ENCODE measurements around the gene FNBP1. TPM values are rescaled to one million over a fixed set of nuclear protein-coding genes. Genes with fewer than 3 reads are reported as not detected.
"Not testable (repeated sequence)": the region's sequence is repeated elsewhere in the genome, so short reads cannot be mapped to it uniquely, and the experiment has no call there.

FNBP1 gene
- total RNA-seq, 2 experiments from 2014 or later = 198 TPM

- no peaks in the 10 kb centered on the region for H3K27me3 Mint-ChIP-seq
- peaks cover 82% of the 10 kb centered on the region for H3K4me1 Mint-ChIP-seq
- H3K4me3 Mint-ChIP-seq = no peak overlapping the region
- H3K9me3 Mint-ChIP-seq = peaks cover 8% of the 10 kb centered on the region
- H3K36me3 Mint-ChIP-seq = peaks cover 67% of the 10 kb centered on the region
- DNase-seq = no peak
- H3K27ac Mint-ChIP-seq = peak overlapping the region; percentile 85
These were observed 22.4 kb downstream of the FNBP1 start for GRCh38 chr9:130020618-130021017.

DNA sequence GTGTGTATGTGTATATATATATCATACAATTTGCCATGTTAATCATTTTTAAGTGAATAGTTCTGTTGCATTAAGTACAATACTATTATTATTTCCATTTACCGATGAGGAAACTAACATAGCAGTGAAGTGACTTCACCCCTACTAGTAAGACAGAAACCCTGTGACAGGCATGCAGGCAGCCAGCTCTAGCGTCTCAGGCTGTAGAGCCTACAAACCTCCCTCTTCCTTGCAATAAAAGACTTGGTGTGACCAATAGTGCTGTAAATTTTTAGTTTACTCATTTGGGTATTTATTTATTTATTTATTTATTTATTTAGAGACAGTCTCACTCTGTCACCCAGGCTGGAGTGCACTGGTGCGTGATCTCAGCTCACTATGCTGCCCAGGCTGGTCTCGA is 24.7 kb downstream of the FNBP1 start:
- Mint-ChIP-seq H3K27me3 (no peaks in the 10 kb centered on the region), H3K4me1 (peaks cover 70% of the 10 kb centered on the region), H3K27ac (peak overlapping the region; percentile 96), H3K4me3 (no peak overlapping the region), H3K9me3 (peaks cover 9% of the 10 kb centered on the region), H3K36me3 (peaks cover 58% of the 10 kb centered on the region)
- DNase-seq = no peak

GRCh38 chr9:130017510-130017909 is 25.5 kb downstream of the FNBP1 start:
- not testable (repeated sequence) for H3K27me3 Mint-ChIP-seq, H3K9me3 Mint-ChIP-seq, DNase-seq, H3K4me3 Mint-ChIP-seq
- Mint-ChIP-seq H3K27ac (peak overlapping the region; percentile 96), H3K4me1 (peaks cover 68% of the 10 kb centered on the region), H3K36me3 (peaks cover 61% of the 10 kb centered on the region)

GRCh38 chr9:130017076-130017475 is 25.9 kb downstream of the FNBP1 start:
- Mint-ChIP-seq H3K4me1 (peaks cover 68% of the 10 kb centered on the region), H3K27ac (peak overlapping the region; percentile 96), H3K4me3 (peak overlapping the region; percentile 37), H3K27me3 (no peaks in the 10 kb centered on the region), H3K9me3 (peaks cover 9% of the 10 kb centered on the region), H3K36me3 (peaks cover 62% of the 10 kb centered on the region)
- no peak for DNase-seq

GRCh38 chr9:130015353-130016019 is 27.5 kb downstream of the FNBP1 start:
- no peak overlapping the region for H3K4me3 Mint-ChIP-seq
- H3K27ac Mint-ChIP-seq = no peak overlapping the region

DNA sequence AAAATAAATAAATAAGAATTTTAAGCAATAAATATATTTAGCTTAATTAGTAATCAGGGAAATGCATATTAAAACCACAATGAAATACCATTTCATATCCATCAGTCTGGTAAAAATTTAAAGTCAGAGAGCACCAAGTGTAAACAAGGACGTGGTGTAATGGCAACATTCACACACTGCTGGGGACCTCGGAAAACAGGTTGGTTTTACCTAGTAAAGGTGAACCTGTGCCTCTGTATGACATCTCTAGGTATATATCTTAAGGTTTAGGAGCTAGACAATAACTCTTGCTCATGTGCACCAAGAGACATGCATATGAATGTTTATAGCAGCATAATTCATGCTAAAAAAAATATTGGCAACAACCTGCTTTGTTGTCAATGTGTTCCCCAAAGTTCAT is 29.7 kb downstream of the FNBP1 start:
- DNase-seq = no peak
- Mint-ChIP-seq H3K4me3 (no peak overlapping the region), H3K4me1 (peaks cover 71% of the 10 kb centered on the region), H3K27me3 (no peaks in the 10 kb centered on the region), H3K9me3 (peaks cover 14% of the 10 kb centered on the region), H3K36me3 (peaks cover 67% of the 10 kb centered on the region), H3K27ac (peak overlapping the region; percentile 45)

More at GRCh38 chr9:130015353-130016019, 27.5 kb downstream of the FNBP1 start:
- H3K36me3 Mint-ChIP-seq = peaks cover 66% of the 10 kb centered on the region
- DNase-seq = no peak
- H3K4me1 Mint-ChIP-seq = peaks cover 67% of the 10 kb centered on the region
- H3K27me3 Mint-ChIP-seq = no peaks in the 10 kb centered on the region
- H3K9me3 Mint-ChIP-seq = peaks cover 14% of the 10 kb centered on the region

DNA sequence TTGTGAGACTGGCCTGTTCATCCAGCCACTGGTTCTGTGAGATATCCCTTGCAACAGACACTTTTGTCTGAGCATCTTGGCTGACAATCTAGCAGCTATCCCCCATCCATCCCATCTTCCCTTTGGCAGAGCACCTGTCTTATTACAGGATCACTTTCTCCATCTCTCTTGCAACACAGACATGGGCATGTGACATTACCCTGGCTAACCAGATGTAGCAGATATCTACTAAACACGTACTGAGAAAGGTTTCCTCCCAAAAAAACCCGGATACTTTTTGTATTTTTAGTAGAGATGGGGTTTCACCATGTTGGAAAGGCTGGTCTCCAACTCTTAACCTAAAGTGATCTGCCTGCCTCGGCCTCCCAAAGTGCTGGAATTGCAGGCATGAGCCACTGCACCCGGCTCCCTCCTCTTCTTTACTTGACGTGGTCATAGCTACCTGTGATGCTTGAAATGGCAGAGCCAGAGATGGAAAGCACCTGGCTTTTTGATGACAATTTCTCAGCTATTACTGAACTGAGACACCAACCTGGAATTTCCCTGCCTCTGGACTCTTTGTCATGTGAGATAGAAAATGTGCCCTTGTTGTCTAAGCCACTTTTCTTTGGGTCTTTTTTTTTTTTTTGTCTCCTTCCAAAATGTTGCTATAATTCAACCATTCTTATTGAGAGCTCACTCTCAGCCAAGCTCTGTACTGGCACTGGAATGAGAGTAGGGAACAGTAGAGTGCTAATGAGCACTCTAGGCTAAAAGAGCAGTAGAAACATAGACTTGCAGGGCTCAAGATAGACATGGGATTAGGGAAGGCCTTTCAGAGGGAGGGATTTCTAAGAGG is 32.6 kb downstream of the FNBP1 start:
- H3K27me3 Mint-ChIP-seq = no peaks in the 10 kb centered on the region
- peaks cover 61% of the 10 kb centered on the region for H3K36me3 Mint-ChIP-seq
- H3K4me3 Mint-ChIP-seq = peak overlapping the region; percentile 27
- peak; percentile 47 for DNase-seq
- H3K4me1 Mint-ChIP-seq = peaks cover 68% of the 10 kb centered on the region
- H3K9me3 Mint-ChIP-seq = peaks cover 6% of the 10 kb centered on the region
- H3K27ac Mint-ChIP-seq = peak overlapping the region; percentile 90

DNA sequence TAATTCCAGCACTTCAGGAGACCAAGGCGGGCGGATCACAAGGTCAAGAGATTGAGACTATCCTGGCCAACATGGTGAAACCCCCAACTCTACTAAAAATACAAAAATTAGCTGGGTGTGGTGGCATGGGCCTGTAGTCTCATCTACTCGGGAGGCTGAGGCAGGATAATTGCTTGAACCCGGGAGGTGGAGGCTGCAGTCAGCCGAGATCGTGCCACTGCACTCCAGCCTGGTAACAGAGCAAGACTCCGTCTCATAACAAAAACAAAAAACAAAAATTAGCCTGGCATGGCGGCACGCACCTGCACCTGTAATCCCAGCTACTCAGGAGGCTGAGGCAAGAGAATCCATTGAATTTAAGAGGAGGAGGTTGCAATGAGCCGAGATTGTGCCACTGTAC is 33.4 kb downstream of the FNBP1 start:
- H3K36me3 Mint-ChIP-seq = peaks cover 59% of the 10 kb centered on the region
- peak overlapping the region; percentile 90 for H3K27ac Mint-ChIP-seq
- H3K4me1 Mint-ChIP-seq = peaks cover 68% of the 10 kb centered on the region

GRCh38 chr9:130008538-130008937 is 34.5 kb downstream of the FNBP1 start:
- Mint-ChIP-seq H3K27ac (peak overlapping the region; percentile 86), H3K4me1 (peaks cover 70% of the 10 kb centered on the region), H3K9me3 (peaks cover 5% of the 10 kb centered on the region), H3K36me3 (peaks cover 56% of the 10 kb centered on the region), H3K4me3 (peak overlapping the region; percentile 0), H3K27me3 (no peaks in the 10 kb centered on the region)
- no peak for DNase-seq

More for the DNA sequence above, 33.4 kb downstream of the FNBP1 start:
- not testable (repeated sequence) for H3K4me3 Mint-ChIP-seq, H3K9me3 Mint-ChIP-seq, H3K27me3 Mint-ChIP-seq, DNase-seq

DNA sequence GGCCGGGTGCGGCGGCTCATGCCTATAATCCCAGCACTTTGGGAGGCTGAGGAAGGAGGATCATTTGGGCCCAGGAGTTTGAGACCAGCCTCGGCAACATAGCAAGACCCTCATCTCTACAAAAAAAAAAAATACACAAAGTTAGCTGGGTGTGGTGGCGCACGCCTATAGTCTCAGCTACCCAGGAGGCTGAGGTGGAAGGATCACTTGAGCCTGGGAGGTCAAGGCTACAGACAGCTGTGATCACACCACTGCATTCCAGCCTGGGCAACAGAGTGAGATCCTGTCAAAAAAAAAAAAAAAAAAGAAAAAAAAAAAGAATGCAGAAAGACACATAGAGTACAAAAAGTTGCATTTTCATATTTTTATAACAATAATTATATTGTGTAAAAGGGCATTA is 36.0 kb downstream of the FNBP1 start:
- Mint-ChIP-seq H3K4me1 (peaks cover 65% of the 10 kb centered on the region), H3K27ac (peak overlapping the region; percentile 87), H3K36me3 (peaks cover 57% of the 10 kb centered on the region)
- not testable (repeated sequence) for DNase-seq, H3K9me3 Mint-ChIP-seq, H3K27me3 Mint-ChIP-seq, H3K4me3 Mint-ChIP-seq

DNA sequence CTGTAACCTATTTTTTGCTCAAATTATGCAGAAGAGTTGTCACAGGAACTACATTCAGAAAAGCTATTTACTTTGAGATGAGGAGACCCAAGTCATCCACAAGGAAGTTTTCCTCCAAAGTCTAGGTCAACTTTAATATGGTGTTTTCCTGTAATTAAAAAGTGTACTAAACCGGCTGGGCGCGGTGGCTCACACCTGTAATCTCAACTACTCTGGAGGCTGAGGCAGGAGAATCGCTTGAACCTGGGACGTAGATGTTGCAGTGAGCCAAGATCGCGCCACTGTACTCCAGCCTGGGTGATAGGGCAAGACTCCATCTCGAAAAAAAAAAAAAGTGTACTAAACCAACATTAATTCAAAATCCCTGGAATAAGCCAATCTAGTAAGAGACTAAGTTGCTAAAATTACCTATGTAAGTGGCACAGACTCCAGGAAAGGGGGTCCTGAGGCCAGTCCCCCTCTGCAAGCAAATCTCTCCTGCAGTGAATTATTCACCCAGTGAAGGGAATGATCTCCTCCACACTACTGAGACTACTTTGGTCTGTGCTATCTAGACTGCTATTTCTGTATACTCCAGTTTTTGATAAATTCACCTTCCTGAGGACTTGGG is 38.9 kb downstream of the FNBP1 start:
- Mint-ChIP-seq H3K9me3 (no peaks in the 10 kb centered on the region), H3K27me3 (no peaks in the 10 kb centered on the region), H3K27ac (peak overlapping the region; percentile 16), H3K36me3 (peaks cover 57% of the 10 kb centered on the region), H3K4me1 (peaks cover 58% of the 10 kb centered on the region), H3K4me3 (no peak overlapping the region)
- DNase-seq = no peak

DNA sequence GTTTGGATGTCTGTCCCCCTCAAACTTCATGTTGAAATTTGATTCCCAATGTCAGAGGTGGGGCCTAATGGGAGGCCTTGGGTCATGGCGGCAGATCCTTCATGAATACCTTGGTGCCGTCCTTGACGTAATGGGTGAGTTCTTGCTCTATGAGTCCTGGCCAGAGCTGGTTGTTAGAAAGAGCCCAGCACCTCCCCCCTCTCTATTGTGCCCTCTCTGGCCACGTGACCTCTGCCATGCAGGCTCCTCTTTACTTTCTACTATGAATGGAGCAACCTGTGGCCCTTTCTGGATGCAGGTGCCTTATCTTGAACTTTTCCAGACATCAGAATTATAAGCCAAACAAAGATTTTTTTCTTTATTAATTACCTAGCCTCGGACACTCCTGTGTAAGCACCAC is 40.7 kb downstream of the FNBP1 start:
- H3K36me3 Mint-ChIP-seq = peaks cover 58% of the 10 kb centered on the region
- no peak for DNase-seq
- no peak overlapping the region for H3K27ac Mint-ChIP-seq
- no peak overlapping the region for H3K4me3 Mint-ChIP-seq
- peaks cover 56% of the 10 kb centered on the region for H3K4me1 Mint-ChIP-seq
- no peaks in the 10 kb centered on the region for H3K27me3 Mint-ChIP-seq
- no peaks in the 10 kb centered on the region for H3K9me3 Mint-ChIP-seq

GRCh38 chr9:130001190-130001589 is 41.8 kb downstream of the FNBP1 start:
- Mint-ChIP-seq H3K4me3 (no peak overlapping the region), H3K27me3 (no peaks in the 10 kb centered on the region), H3K27ac (peak overlapping the region; percentile 56), H3K36me3 (peaks cover 59% of the 10 kb centered on the region), H3K4me1 (peaks cover 61% of the 10 kb centered on the region), H3K9me3 (no peaks in the 10 kb centered on the region)
- DNase-seq = no peak

- no peaks in the 10 kb centered on the region for H3K9me3 Mint-ChIP-seq
- peak overlapping the region; percentile 78 for H3K27ac Mint-ChIP-seq
- H3K27me3 Mint-ChIP-seq = no peaks in the 10 kb centered on the region
- peaks cover 69% of the 10 kb centered on the region for H3K4me1 Mint-ChIP-seq
- H3K4me3 Mint-ChIP-seq = no peak overlapping the region
- no peak for DNase-seq
- peaks cover 67% of the 10 kb centered on the region for H3K36me3 Mint-ChIP-seq
These were observed 43.9 kb downstream of the FNBP1 start for GRCh38 chr9:129999141-129999510.

- Mint-ChIP-seq H3K4me3 (no peak overlapping the region), H3K36me3 (peaks cover 72% of the 10 kb centered on the region), H3K4me1 (peaks cover 70% of the 10 kb centered on the region), H3K9me3 (no peaks in the 10 kb centered on the region), H3K27ac (peak overlapping the region; percentile 78), H3K27me3 (no peaks in the 10 kb centered on the region)
- DNase-seq = no peak
These were observed 44.4 kb downstream of the FNBP1 start for GRCh38 chr9:129998491-129999140.
